IMR-90 (cell line): ENCODE measurements around the gene RPUSD2. TPM values are rescaled to one million over a fixed set of nuclear protein-coding genes. Genes with fewer than 3 reads are reported as not detected.

Source experiments
- ATAC-seq: fragments of 200-7000 bp; cut with Tn5 transposase; 2 replicates; pipeline ENCODE4 v1.9.1; 2020; ENCODE audit warnings: low read depth, mild to moderate bottlenecking, moderate library complexity
- BruUV-seq: library from RNA; stranded (reverse); fragments of 400-500 nt; replicated peaks from 2 replicates; lab custom pipeline; 2021; lab: Mats Ljungman, UMichigan
- CTCF ChIA-PET: fragments of 300-600 bp; formaldehyde crosslinking; extraction: SDS; loops from one replicate; lab custom pipeline; 2021; ENCODE audit warnings: antibody characterized with exemption; lab: Yijun Ruan, JAX
- POLR2A ChIA-PET: fragments of 300-600 bp; sonication (Branson Sonifier 250); formaldehyde crosslinking; loops from one replicate; lab custom pipeline; 2022; ENCODE audit warnings: antibody characterized with exemption; ENCODE audit not compliant: unreplicated experiment; lab: Charles Lee
- DNase-seq: peaks from one replicate; pipeline ENCODE4 v3.0.0; 2013
- H2AFZ ChIP-seq: replicated peaks from 2 replicates; pipeline ENCODE3; 2013; ENCODE audit warnings: low read length, mild to moderate bottlenecking; ENCODE audit not compliant: poor library complexity
- H2AK5ac ChIP-seq: 2 replicates; pipeline ENCODE4 v1.6.1; 2013; ENCODE audit warnings: low read depth, low read length, inconsistent platforms
- H2AK9ac ChIP-seq: replicated peaks from 2 replicates; pipeline ENCODE3; 2013; ENCODE audit warnings: mild to moderate bottlenecking, low read depth, low read length, moderate library complexity; ENCODE audit not compliant: poor library complexity
- H2BK120ac ChIP-seq: 2 replicates; pipeline ENCODE4 v1.6.1; 2013; ENCODE audit warnings: low read depth, low read length, inconsistent platforms
- H2BK15ac ChIP-seq: 3 replicates; pipeline ENCODE4 v1.6.1; 2013; ENCODE audit warnings: low read depth, low read length, inconsistent platforms
- H2BK20ac ChIP-seq: 2 replicates; pipeline ENCODE4 v1.6.1; 2013; ENCODE audit warnings: low read depth, mild to moderate bottlenecking, inconsistent platforms, low read length, moderate library complexity
- H2BK5ac ChIP-seq: 2 replicates; pipeline ENCODE4 v1.6.1; 2013; ENCODE audit warnings: mild to moderate bottlenecking, low read depth, low read length, inconsistent platforms; ENCODE audit not compliant: poor library complexity, severe bottlenecking
- H3K14ac ChIP-seq: replicated peaks from 2 replicates; pipeline ENCODE4 v1.6.1; 2013; ENCODE audit warnings: low read depth, low read length, inconsistent platforms
- H3K18ac ChIP-seq: 2 replicates; pipeline ENCODE4 v1.6.1; 2013; ENCODE audit warnings: low read depth, low read length, control low read depth
- H3K23ac ChIP-seq: 2 replicates; pipeline ENCODE4 v1.6.1; 2013; ENCODE audit warnings: low read depth, low read length, inconsistent platforms
- H3K27ac ChIP-seq: 2 replicates; pipeline ENCODE4 v1.5.1; 2013; ENCODE audit warnings: mild to moderate bottlenecking, control low read depth, low read length; ENCODE audit not compliant: insufficient read depth
- H3K27me3 ChIP-seq: 2 replicates; pipeline ENCODE4 v1.6.1; 2013; ENCODE audit warnings: low read length; ENCODE audit not compliant: control insufficient read depth, insufficient read depth
- H3K36me3 ChIP-seq: 2 replicates; pipeline ENCODE4 v1.6.1; 2013; ENCODE audit warnings: low read length, mixed read lengths; ENCODE audit not compliant: control insufficient read depth, insufficient read depth
- H3K4ac ChIP-seq: 2 replicates; pipeline ENCODE4 v1.6.1; 2013; ENCODE audit warnings: low read depth, low read length, inconsistent platforms
- H3K4me1 ChIP-seq: 2 replicates; pipeline ENCODE4 v1.6.1; 2013; ENCODE audit warnings: low read length, mixed read lengths; ENCODE audit not compliant: control insufficient read depth, insufficient read depth
- H3K4me2 ChIP-seq: 2 replicates; pipeline ENCODE4 v1.6.1; 2013; ENCODE audit warnings: low read depth, mild to moderate bottlenecking, control low read depth, low read length, moderate library complexity
- H3K4me3 ChIP-seq: 2 replicates; pipeline ENCODE4 v1.5.1; 2013; ENCODE audit warnings: low read depth, mild to moderate bottlenecking, control low read depth, low read length, moderate library complexity; ENCODE audit not compliant: insufficient read depth
- H3K56ac ChIP-seq: 2 replicates; pipeline ENCODE4 v1.6.1; 2013; ENCODE audit warnings: low read length, inconsistent platforms; ENCODE audit not compliant: insufficient read depth; ENCODE audit errors: extremely low read depth
- H3K79me1 ChIP-seq, 2 experiments: 2 replicates each; pipeline ENCODE4 v1.6.1; 2013; ENCODE audit warnings: low read length in 2 of 2, inconsistent platforms in 1 of 2, low read depth in 1 of 2
- H3K9ac ChIP-seq: 2 replicates; pipeline ENCODE4 v1.6.1; 2013; ENCODE audit warnings: low read depth, low read length, control low read depth
- H3K9me1 ChIP-seq: 2 replicates; pipeline ENCODE4 v1.6.1; 2013; ENCODE audit warnings: low read length, inconsistent platforms; ENCODE audit not compliant: insufficient read depth
- H3K9me3 ChIP-seq: 2 replicates; pipeline ENCODE4 v1.6.1; 2013; ENCODE audit warnings: low read length; ENCODE audit not compliant: control insufficient read depth, insufficient read depth
- H4K20me1 ChIP-seq: 2 replicates; pipeline ENCODE4 v1.6.1; 2013; ENCODE audit warnings: low read length, inconsistent platforms; ENCODE audit not compliant: insufficient read depth
- H4K5ac ChIP-seq: 2 replicates; pipeline ENCODE4 v1.6.1; 2013; ENCODE audit warnings: mild to moderate bottlenecking, low read depth, low read length, control low read depth
- H4K8ac ChIP-seq, 2 experiments: 2 replicates each; pipeline ENCODE4 v1.6.1; 2013; ENCODE audit warnings: low read depth in 2 of 2, low read length in 2 of 2, control low read depth in 1 of 2, inconsistent platforms in 1 of 2
- H4K91ac ChIP-seq: 2 replicates; pipeline ENCODE4 v1.6.1; 2013; ENCODE audit warnings: low read depth, low read length, inconsistent platforms; ENCODE audit not compliant: insufficient read depth
- BHLHE40 ChIP-seq: fragments of 150-350 bp; IDR thresholded peaks from 2 replicates; pipeline ENCODE4 v1.6.1; 2016; ENCODE audit warnings: mild to moderate bottlenecking, low read depth, low read length
- CEBPB ChIP-seq: IDR thresholded peaks from 2 replicates; pipeline ENCODE4 v1.6.1; 2012; ENCODE audit warnings: low read depth, low read length, improper control_type of control experiment
- CHD1 ChIP-seq: IDR thresholded peaks from 2 replicates; pipeline ENCODE4 v1.6.1; 2012; ENCODE audit warnings: low read depth, low read length, improper control_type of control experiment
- CTCF ChIP-seq: conservative IDR thresholded peaks from 2 replicates; pipeline ENCODE4 v1.5.1; 2012; ENCODE audit warnings: mild to moderate bottlenecking, low read depth, low read length, improper control_type of control experiment
- FOS ChIP-seq: fragments of 150-350 bp; IDR thresholded peaks from 2 replicates; pipeline ENCODE4 v1.6.1; 2016; ENCODE audit warnings: low read depth, low read length
- MAFK ChIP-seq: IDR thresholded peaks from 2 replicates; pipeline ENCODE4 v1.6.1; 2012; ENCODE audit warnings: low read depth, low read length, improper control_type of control experiment
- MAZ ChIP-seq: IDR thresholded peaks from 2 replicates; pipeline ENCODE4 v1.6.1; 2012; ENCODE audit warnings: low read depth, mild to moderate bottlenecking, low read length, improper control_type of control experiment, moderate library complexity, borderline replicate concordance
- MXI1 ChIP-seq: IDR thresholded peaks from 2 replicates; pipeline ENCODE4 v1.6.1; 2012; ENCODE audit warnings: low read depth, mild to moderate bottlenecking, low read length, moderate library complexity, borderline replicate concordance
- NFE2L2 ChIP-seq: fragments of 150-350 bp; IDR thresholded peaks from 2 replicates; pipeline ENCODE4 v1.6.1; 2016; ENCODE audit warnings: low read depth, mild to moderate bottlenecking, low read length
- POLR2A ChIP-seq: IDR thresholded peaks from 2 replicates; pipeline ENCODE4 v1.6.1; 2012; ENCODE audit warnings: mild to moderate bottlenecking, low read depth, low read length
- RAD21 ChIP-seq: IDR thresholded peaks from 2 replicates; pipeline ENCODE4 v1.6.1; 2012; ENCODE audit warnings: low read length, improper control_type of control experiment
- RCOR1 ChIP-seq: IDR thresholded peaks from 2 replicates; pipeline ENCODE4 v1.6.1; 2012; ENCODE audit warnings: mild to moderate bottlenecking, low read length, improper control_type of control experiment; ENCODE audit not compliant: insufficient replicate concordance
- RFX5 ChIP-seq: IDR thresholded peaks from 2 replicates; pipeline ENCODE4 v1.8.0; 2012; ENCODE audit warnings: low read depth, mild to moderate bottlenecking, low read length, moderate library complexity
- SMC3 ChIP-seq: fragments of 150-350 bp; IDR thresholded peaks from 2 replicates; pipeline ENCODE4 v1.6.1; 2016; ENCODE audit warnings: low read depth, mild to moderate bottlenecking, antibody characterized with exemption, low read length, moderate library complexity
- WGBS, 2 experiments: methylation state at CpG; one replicate each; pipeline versions ENCODE4 v1.1.5 to v1.1.7; 2013; ENCODE audit warnings: missing lambda C conversion rate in 2 of 2; ENCODE audit not compliant: insufficient read length in 1 of 2; ENCODE audit errors: extremely low coverage in 2 of 2; 5-methylcytosine and 5-hydroxymethylcytosine counted together
- dilution Hi-C: fragments of 300-500 bp; cut with HindIII; formaldehyde crosslinking; loops from one replicate; pipeline ENCODE4 v1.14.3; 2018; ENCODE audit warnings: low sequenced_read_pairs; ENCODE audit not compliant: unreplicated experiment
- in situ Hi-C: fragments of 300-500 bp; cut with MboI; formaldehyde crosslinking; loops from 3 replicates; pipeline ENCODE4 v1.14.3; 2019; ENCODE audit warnings: low sequenced_read_pairs, inconsistent platforms, mixed read lengths
- intact Hi-C: fragments of 100-400 bp; cut with micrococcal nuclease; formaldehyde crosslinking; loops from 2 replicates; pipeline ENCODE4 v1.10.0; 2022
- polyA plus RNA-seq, 3 experiments: library from polyadenylated mRNA; depleted of rRNA; stranded (reverse); fragments of >200 nt; gene quantifications; 2 replicates each; pipeline ENCODE4 v1.2.3, GENCODE V29; 2012; ENCODE audit warnings: low replicate concordance in 1 of 3
- total RNA-seq: library from RNA; depleted of rRNA; stranded (reverse); fragments of >200 nt; gene quantifications from 2 replicates; pipeline ENCODE4 v1.2.3, GENCODE V29; 2012
- TF ChIP-seq, protein P1 (sequence below): fragments of 150-350 bp; IDR thresholded peaks from 2 replicates; pipeline ENCODE4 v1.6.1; 2016; ENCODE audit warnings: low read depth, mild to moderate bottlenecking, low read length, moderate library complexity, borderline replicate concordance
- TF ChIP-seq, protein P2 (sequence below): fragments of 150-350 bp; IDR thresholded peaks from 2 replicates; pipeline ENCODE4 v1.6.1; 2017; ENCODE audit warnings: mild to moderate bottlenecking, antibody characterized with exemption, low read length, low read depth

The RPUSD2 gene
- total and polyA plus RNA-seq, 2 of the 4 experiments (the other 2 are of a cell fraction) = 7.4 to 13.4 TPM

GRCh38 chr15:40578892-40579291, 9.8 kb downstream of the RPUSD2 start:
- Histone ChIP-seq H2BK120ac (no peak overlapping the region), H3K27ac (no peak overlapping the region), H3K18ac (no peak overlapping the region), H4K91ac (no peak overlapping the region), H3K4me2 (no peak overlapping the region), H4K8ac (no peak overlapping the region), H3K27me3 (no peaks in the 10 kb centered on the region), H2BK15ac (no peak overlapping the region), H3K56ac (no peak overlapping the region), H2BK5ac (no peak overlapping the region), H4K20me1 (no peaks in the 10 kb centered on the region), H3K79me1 (peaks cover 3 to 7% of the 10 kb centered on the region in 2 experiments; a peak in 1 of 4 replicates), H3K9ac (no peak overlapping the region), H2AFZ (no peak overlapping the region), H2BK20ac (no peak overlapping the region), H3K4me1 (no peaks in the 10 kb centered on the region), H3K23ac (no peak overlapping the region), H3K9me1 (no peaks in the 10 kb centered on the region), H4K5ac (no peak overlapping the region), H2AK9ac (no peak overlapping the region), H3K4me3 (no peak overlapping the region), H3K9me3 (0 out of 2 replicates have a peak, but pooled peaks cover 2% of the 10 kb centered on the region), H3K36me3 (peaks cover 3% of the 10 kb centered on the region), H3K14ac (no peak overlapping the region), H2AK5ac (no peak overlapping the region), H3K4ac (no peak overlapping the region)
- no TSS peak for BruUV-seq
- DNase-seq (no peak), ATAC-seq (no peak)
- WGBS, 2 experiments = no CpG with 5 or more reads among the region's 4 CpGs
- intact Hi-C loops (no loop called here), dilution Hi-C loops (no loop called here), in situ Hi-C loops (no loop called here)
- TF ChIP-seq MAFK = no peak
- no peak for TF ChIP-seq CHD1
- TF ChIP-seq NFE2L2 = no peak
- no peak for TF ChIP-seq MXI1
- no peak for TF ChIP-seq POLR2A
- TF ChIP-seq MAZ = no peak
- no peak for TF ChIP-seq CEBPB
- TF ChIP-seq RCOR1 = no peak
- TF ChIP-seq, protein P1, sequence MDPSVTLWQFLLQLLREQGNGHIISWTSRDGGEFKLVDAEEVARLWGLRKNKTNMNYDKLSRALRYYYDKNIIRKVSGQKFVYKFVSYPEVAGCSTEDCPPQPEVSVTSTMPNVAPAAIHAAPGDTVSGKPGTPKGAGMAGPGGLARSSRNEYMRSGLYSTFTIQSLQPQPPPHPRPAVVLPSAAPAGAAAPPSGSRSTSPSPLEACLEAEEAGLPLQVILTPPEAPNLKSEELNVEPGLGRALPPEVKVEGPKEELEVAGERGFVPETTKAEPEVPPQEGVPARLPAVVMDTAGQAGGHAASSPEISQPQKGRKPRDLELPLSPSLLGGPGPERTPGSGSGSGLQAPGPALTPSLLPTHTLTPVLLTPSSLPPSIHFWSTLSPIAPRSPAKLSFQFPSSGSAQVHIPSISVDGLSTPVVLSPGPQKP = no peak
- TF ChIP-seq BHLHE40 = no peak
- no peak for TF ChIP-seq FOS
- TF ChIP-seq, protein P2, sequence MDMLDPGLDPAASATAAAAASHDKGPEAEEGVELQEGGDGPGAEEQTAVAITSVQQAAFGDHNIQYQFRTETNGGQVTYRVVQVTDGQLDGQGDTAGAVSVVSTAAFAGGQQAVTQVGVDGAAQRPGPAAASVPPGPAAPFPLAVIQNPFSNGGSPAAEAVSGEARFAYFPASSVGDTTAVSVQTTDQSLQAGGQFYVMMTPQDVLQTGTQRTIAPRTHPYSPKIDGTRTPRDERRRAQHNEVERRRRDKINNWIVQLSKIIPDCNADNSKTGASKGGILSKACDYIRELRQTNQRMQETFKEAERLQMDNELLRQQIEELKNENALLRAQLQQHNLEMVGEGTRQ = no peak
- TF ChIP-seq RFX5 = no peak
- TF ChIP-seq SMC3 = no peak
- no peak for TF ChIP-seq CTCF
- TF ChIP-seq RAD21 = no peak
- POLR2A ChIA-PET = no interaction called here
- CTCF ChIA-PET = no interaction called here
